ENCODE measurements around the gene ASTN2. TPM values are rescaled to one million over a fixed set of nuclear protein-coding genes. Genes with fewer than 3 reads are reported as not detected.

Gene ASTN2
- total RNA-seq, 1 donor from 2014 or later: 10.0 TPM

DNA sequence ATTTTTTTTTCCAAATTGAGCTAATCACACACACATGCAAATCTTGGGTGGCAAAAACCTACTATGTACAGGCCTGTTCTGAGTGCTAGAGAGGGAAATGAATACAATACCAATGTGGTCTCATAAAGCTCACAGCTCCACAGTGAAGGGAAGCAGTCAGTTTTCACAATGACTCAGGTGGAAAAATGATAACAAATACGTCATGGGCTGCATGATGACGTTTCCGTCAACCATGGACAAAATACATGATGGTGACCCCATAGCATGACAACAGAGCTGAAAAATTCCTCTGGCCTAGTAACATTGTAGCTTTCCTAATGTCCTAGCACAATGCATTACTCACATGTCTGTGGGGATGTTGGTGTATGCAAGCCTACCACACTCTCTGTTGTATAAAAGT lies 475.2 kb downstream of the ASTN2 start:
- H3K27me3 Mint-ChIP-seq (ENCODE audit: unreplicated experiment): peaks cover 2% of the 10 kb centered on the region
- no peaks in the 10 kb centered on the region for H3K36me3 Mint-ChIP-seq (ENCODE audit: low read depth, unreplicated experiment)
- DNase-seq (ENCODE audit: low spot score): no peak
- H3K4me1 Mint-ChIP-seq (ENCODE audit: unreplicated experiment): peaks cover 4% of the 10 kb centered on the region
- no peaks in the 10 kb centered on the region for H3K9me3 Mint-ChIP-seq (ENCODE audit: unreplicated experiment)
- TF ChIP-seq, protein P1, sequence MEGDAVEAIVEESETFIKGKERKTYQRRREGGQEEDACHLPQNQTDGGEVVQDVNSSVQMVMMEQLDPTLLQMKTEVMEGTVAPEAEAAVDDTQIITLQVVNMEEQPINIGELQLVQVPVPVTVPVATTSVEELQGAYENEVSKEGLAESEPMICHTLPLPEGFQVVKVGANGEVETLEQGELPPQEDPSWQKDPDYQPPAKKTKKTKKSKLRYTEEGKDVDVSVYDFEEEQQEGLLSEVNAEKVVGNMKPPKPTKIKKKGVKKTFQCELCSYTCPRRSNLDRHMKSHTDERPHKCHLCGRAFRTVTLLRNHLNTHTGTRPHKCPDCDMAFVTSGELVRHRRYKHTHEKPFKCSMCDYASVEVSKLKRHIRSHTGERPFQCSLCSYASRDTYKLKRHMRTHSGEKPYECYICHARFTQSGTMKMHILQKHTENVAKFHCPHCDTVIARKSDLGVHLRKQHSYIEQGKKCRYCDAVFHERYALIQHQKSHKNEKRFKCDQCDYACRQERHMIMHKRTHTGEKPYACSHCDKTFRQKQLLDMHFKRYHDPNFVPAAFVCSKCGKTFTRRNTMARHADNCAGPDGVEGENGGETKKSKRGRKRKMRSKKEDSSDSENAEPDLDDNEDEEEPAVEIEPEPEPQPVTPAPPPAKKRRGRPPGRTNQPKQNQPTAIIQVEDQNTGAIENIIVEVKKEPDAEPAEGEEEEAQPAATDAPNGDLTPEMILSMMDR (IDR thresholded peaks at IDR 0.05; ENCODE audit: unreplicated experiment): no peak
- H3K4me3 Mint-ChIP-seq (ENCODE audit: unreplicated experiment): no peak overlapping the region
- H3K27ac Mint-ChIP-seq (ENCODE audit: unreplicated experiment): no peak overlapping the region

DNA sequence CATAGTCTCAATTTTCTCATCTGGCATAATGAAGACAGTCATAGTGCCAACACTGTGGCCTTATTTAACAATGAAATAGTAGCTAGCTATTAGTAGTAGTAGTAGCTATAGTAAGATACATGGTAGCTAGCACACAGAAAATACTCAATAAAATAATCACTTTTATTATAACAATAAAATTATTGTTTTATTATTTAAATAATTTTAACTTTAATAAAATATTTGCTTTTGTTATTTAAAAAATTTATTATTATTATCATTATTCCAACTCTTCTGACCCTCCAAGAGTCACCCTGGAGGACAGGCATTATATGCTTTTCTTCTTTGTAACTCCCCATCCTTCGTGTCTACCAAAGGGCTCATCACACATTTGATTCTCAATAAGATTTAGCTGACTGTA lies 475.7 kb downstream of the ASTN2 start:
- no peak overlapping the region for H3K27ac Mint-ChIP-seq (ENCODE audit: unreplicated experiment)
- H3K4me3 Mint-ChIP-seq (ENCODE audit: unreplicated experiment): no peak overlapping the region
- H3K4me1 Mint-ChIP-seq (ENCODE audit: unreplicated experiment): peaks cover 4% of the 10 kb centered on the region
- H3K36me3 Mint-ChIP-seq (ENCODE audit: low read depth, unreplicated experiment): no peaks in the 10 kb centered on the region
- peaks cover 2% of the 10 kb centered on the region for H3K27me3 Mint-ChIP-seq (ENCODE audit: unreplicated experiment)
- DNase-seq (ENCODE audit: low spot score): no peak
- TF ChIP-seq, protein P1 (IDR thresholded peaks at IDR 0.05; ENCODE audit: unreplicated experiment): no peak
- no peaks in the 10 kb centered on the region for H3K9me3 Mint-ChIP-seq (ENCODE audit: unreplicated experiment)

DNA sequence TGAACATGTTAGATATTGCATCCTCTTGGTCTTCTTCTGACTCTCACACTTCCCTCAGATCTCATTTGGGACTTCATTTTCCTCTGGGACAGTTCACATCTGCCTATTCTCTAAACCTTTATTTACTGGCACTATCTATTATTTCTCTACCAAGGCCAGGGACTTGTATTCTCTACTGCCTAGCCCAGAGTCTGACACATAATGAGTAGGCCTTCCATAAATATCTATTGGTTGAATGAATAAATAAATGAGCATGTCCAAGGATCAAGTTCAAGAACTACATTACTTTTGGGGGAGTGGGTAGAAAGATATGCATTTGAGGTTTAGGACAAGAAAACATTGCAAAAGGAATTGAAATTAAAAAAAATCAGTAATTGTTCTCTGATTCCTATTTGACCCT lies 477.5 kb downstream of the ASTN2 start:
- no peak overlapping the region for H3K4me3 Mint-ChIP-seq (ENCODE audit: unreplicated experiment)
- H3K4me1 Mint-ChIP-seq (ENCODE audit: unreplicated experiment): peaks cover 14% of the 10 kb centered on the region
- no peak for DNase-seq (ENCODE audit: low spot score)
- TF ChIP-seq, protein P1 (IDR thresholded peaks at IDR 0.05; ENCODE audit: unreplicated experiment): no peak
- H3K9me3 Mint-ChIP-seq (ENCODE audit: unreplicated experiment): no peaks in the 10 kb centered on the region
- peaks cover 2% of the 10 kb centered on the region for H3K27me3 Mint-ChIP-seq (ENCODE audit: unreplicated experiment)
- no peaks in the 10 kb centered on the region for H3K36me3 Mint-ChIP-seq (ENCODE audit: low read depth, unreplicated experiment)
- H3K27ac Mint-ChIP-seq (ENCODE audit: unreplicated experiment): no peak overlapping the region

DNA sequence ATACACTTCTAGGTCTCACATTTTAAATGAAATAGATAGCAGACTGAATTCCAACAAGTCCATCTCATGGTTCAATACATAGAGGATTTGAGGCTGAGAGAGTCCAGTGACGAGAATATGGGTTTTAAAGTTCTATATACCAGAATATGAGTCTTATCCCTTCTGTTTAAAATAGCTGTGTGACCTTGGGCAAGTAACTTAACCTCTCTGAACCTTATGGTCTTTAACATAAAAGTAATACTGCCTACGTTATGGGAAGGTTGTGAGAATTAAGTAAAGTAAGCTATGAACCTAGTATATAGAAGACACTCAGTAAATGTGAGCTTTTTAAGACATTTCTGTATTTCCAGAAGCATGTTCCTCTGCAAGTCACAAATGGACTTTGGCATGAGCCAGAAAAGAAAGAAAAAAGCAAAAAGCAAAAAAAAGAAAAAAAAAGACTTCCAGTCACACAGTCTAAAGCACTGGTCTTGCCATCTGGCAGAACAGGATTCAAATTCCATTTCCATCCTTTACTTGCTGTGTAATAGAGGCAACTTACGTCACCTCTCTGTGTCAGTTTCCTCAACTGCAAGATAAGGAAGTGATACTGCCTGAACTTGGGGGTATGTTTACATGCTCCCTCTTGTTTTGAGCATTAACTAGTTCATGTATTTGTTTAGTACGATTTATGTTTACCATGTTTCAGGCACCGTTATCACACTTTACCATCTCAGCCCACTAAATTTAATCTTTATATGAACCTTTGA lies 479.5 kb downstream of the ASTN2 start:
- Mint-ChIP-seq H3K9me3 (ENCODE audit: unreplicated experiment) (no peaks in the 10 kb centered on the region), H3K36me3 (ENCODE audit: low read depth, unreplicated experiment) (no peaks in the 10 kb centered on the region), H3K27ac (ENCODE audit: unreplicated experiment) (no peak overlapping the region), H3K4me3 (ENCODE audit: unreplicated experiment) (no peak overlapping the region), H3K27me3 (ENCODE audit: unreplicated experiment) (peaks cover 8% of the 10 kb centered on the region), H3K4me1 (ENCODE audit: unreplicated experiment) (peaks cover 22% of the 10 kb centered on the region)
- TF ChIP-seq, protein P1 (IDR thresholded peaks at IDR 0.05; ENCODE audit: unreplicated experiment): no peak
- no peak for DNase-seq (ENCODE audit: low spot score)

DNA sequence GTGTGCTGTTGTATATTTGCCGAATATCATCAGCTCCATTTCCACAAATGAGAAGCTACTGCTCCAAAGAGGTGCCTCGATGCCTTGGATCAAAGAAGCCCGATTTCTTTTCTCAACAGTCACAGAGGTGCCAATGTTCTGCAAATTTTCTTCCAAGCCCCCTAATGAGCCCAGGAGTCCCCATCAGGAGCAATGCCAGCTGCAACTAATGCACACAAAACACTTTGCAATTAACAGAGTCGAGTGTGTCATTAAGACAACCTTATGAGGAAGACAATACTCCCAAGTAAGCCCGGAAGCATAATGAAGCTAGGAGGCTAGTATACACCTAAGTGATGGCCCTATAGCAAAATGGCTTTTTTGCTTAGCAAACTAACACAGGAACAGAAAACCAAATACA lies 480.7 kb downstream of the ASTN2 start:
- TF ChIP-seq, protein P1 (IDR thresholded peaks at IDR 0.05; ENCODE audit: unreplicated experiment): no peak
- Mint-ChIP-seq H3K27ac (ENCODE audit: unreplicated experiment) (no peak overlapping the region), H3K9me3 (ENCODE audit: unreplicated experiment) (no peaks in the 10 kb centered on the region), H3K4me3 (ENCODE audit: unreplicated experiment) (no peak overlapping the region), H3K36me3 (ENCODE audit: low read depth, unreplicated experiment) (no peaks in the 10 kb centered on the region), H3K27me3 (ENCODE audit: unreplicated experiment) (peaks cover 8% of the 10 kb centered on the region), H3K4me1 (ENCODE audit: unreplicated experiment) (peaks cover 22% of the 10 kb centered on the region)
- no peak for DNase-seq (ENCODE audit: low spot score)
